HG03139 (cell line): ENCODE results near the gene ESRRB.

Experiments used
- ATAC-seq: cut with Tn5 transposase; IDR thresholded peaks from one replicate; pipeline ENCODE4 v1.9.1; 2021; ENCODE audit not compliant: unreplicated experiment

ESRRB gene

DNA sequence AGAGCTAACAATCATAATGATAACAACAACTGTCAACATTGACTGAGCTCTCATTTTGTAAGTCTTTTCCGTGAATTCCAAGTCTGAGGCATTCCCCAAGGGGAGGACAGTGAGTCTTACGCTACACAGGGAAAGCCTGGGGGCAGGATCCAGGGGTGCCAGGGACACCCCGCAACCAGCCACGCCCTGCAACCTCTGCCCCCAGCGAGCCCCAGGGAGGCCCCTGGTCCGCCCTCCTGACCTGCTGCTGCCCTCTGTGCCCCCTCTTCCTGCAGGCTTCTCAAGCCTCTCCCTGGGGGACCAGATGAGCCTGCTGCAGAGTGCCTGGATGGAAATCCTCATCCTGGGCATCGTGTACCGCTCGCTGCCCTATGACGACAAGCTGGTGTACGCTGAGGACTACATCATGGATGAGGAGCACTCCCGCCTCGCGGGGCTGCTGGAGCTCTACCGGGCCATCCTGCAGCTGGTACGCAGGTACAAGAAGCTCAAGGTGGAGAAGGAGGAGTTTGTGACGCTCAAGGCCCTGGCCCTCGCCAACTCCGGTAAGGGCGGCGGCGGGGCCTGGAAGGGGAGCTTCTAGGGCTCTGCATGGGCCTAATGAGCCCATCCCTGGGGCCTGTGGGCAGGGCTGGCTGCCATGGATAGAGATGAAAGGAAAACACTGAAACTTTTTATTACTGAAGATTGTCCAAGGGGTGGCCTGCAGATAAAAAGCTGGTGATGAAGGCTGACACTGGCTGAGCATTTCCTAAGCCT is 115.4 kb downstream of the ESRRB start:
- no peak for ATAC-seq

DNA sequence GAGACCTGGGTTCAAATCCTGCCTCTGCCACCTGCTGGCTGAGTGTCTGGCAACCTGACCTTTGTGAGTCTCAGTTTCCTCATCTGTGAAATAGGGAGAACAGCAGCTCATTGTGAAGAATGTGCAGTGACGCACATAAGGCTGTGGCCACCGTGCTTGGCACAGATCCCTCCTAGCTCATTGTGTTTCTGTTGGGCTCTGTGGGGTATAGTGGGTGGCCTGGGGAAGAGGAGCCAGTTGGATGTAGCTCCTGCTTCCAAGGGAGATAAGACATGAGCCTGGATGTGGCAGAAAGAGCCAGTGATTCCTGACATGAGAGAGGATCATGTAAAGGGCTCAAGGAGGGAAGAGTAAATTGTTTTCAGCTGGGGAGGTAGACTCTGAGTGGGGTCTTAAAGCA is 120.0 kb downstream of the ESRRB start:
- no peak for ATAC-seq

DNA sequence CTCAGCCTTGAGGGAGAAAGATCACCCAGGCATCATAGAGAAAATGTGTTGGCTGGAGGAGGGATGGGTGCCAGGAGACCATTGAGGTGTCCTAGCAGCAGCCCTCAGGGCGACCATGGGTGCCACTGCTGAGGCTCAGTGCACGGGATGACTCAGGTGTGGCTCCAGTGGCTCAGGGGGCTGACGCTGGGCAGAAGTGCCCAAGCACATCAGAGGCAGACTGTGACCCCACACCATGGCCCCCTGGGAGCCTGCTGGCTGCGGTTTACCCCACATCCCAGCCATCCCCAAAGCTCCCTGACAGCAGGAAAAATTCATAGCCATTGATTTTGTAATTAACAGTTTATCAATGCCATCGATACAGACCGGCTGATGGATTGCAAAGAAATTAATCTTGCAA is 120.7 kb downstream of the ESRRB start:
- ATAC-seq: no peak

GRCh38 chr14:76497550-76498462 is 121.9 kb downstream of the ESRRB start:
- ATAC-seq: no peak

DNA sequence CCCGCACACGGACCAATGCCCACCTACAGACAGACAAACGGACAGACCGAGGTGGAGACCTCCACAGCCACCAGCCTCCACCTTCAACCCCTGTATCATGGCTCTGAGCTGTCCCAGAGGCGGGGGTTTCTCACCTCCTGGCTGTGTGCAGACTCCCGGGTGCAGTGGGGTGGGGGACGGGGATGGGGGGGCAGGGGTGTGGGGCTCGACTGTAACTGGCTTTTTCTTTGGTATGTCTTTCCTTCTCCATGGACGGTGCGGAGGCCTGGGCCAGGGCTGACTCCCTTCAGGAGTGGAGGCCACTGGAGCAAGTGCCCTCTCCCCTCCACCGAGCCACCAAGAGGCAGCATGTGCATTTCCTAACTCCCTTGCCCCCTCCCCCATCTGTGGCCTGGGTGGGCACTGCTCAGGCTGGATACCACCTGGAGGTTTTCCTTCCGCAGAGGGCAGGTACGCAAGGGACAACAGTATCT is 122.6 kb downstream of the ESRRB start:
- ATAC-seq: no peak

GRCh38 chr14:76498976-76499375 is 123.0 kb downstream of the ESRRB start:
- ATAC-seq: no peak

- ATAC-seq: no peak
Observed at GRCh38 chr14:76499399-76499798, 123.5 kb downstream of the ESRRB start.

DNA sequence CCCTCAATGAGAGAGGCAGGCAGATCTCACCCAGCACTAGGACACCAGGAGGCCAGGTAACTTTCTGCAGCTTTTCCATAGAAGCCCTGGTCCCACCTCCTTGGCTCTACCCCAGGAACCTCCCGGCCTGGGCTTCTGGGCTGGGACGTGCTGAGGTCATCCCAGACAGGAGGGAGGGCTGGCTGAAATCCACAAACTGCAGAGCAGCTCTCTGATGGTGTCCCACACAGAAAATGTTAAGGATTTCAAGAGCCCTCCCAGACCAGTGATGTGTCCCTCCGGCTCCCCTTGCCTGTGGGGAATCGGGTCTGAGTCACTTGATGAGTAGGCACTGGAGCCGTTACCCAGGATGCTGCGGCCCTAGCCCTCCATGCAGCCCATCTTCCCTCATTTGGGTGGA is 124.1 kb downstream of the ESRRB start:
- ATAC-seq: no peak

DNA sequence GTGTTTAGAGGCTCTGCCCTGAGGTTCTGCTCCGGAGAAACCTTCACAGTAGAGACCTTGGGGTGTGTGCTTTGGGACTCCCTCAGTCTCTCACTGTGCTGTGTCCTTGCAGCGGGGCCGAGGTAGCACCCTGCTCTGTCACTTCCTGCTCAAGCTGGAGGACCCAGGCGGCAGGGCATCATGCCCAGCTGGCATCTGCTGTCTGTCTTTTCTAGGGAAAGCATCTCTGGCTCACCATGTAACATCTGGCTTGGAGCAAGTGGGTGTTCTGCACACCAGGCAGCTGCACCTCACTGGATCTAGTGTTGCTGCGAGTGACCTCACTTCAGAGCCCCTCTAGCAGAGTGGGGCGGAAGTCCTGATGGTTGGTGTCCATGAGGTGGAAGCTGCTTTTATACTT is 124.5 kb downstream of the ESRRB start:
- ATAC-seq: no peak

DNA sequence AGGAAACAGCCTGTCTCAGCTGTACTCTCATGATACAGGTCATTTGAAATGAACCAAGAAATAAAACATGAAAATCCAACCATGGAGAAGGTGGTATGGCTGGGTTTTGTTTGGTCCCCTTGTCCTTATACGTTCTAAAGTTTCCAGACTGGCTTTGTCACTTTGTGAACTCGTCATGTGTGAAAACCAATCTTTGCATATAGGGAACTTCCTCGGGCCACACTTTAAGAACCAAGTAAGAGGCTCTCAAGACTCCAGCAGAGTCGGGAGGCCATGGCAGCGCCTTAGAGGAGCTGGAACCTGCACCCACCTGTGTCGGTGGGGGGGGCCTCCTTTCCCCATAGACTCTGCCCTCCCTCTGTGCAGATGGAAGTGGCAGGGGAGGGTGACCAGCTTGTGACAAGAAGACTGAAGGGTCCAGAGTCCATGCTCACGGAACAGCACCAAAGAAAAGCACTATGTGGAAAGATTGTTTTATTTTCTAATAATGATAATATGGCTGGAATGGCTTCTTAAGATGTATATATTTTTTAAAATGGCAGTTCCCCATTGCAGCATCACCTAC is 125.3 kb downstream of the ESRRB start:
- no peak for ATAC-seq

DNA sequence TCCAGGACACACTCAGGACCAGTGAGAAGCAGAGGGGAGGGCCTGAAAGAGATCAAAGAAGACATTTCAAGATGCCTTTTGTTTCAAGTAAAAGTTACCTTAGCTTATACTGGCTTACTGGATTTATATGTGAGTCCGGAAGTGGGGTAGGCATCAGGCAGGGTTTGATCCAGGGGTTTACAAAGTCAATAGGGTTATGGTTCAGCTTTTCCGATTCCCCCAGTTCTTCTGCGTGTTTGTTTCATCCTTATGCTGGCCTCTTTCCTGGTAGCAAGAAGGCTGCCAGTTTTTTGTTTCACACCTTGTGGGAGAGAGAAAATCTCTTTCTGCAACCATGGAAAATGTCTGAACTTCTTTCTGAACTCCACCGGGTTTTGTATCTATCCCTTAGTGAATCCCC is 126.3 kb downstream of the ESRRB start:
- no peak for ATAC-seq

DNA sequence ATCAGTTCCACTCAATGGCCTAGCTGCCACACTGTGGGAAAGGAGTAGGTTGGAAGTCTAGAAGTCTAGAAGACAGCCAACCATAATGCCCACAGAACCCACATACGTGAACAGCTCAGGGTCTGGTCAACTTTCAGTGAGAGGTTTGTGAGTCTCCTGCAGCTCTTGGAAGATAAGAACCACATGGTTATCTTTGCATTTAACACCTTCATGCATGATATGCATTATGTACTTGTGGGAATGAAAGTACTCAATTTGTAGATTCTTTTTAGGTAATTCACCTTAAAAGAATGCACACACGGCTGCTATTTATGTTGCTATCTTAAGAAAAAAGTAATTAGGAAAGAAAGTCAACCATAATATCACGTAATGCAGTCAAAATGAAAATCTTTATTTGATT is 126.7 kb downstream of the ESRRB start:
- ATAC-seq: no peak

DNA sequence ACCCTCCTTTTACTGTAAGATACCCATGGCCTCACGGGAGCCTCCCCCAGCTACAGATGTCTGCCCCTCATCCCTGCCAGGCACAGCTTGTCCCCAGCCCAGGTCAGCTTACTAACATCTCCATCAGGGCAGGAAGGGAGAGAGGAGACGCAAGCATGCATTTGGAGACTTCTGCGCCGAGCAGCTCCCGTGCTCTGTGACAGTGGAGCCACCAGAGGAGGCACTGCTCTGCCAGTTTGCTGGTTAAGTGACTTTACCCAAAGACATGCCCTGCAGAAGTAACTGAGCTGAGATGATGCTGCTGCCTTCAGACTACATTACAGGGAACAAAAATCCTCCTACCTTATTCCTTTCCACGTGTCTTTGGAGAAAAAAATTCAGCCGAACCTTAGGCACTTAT is 133.4 kb downstream of the ESRRB start:
- ATAC-seq: no peak

- no peak for ATAC-seq
Observed at GRCh38 chr14:76510181-76510580, 134.2 kb downstream of the ESRRB start.

DNA sequence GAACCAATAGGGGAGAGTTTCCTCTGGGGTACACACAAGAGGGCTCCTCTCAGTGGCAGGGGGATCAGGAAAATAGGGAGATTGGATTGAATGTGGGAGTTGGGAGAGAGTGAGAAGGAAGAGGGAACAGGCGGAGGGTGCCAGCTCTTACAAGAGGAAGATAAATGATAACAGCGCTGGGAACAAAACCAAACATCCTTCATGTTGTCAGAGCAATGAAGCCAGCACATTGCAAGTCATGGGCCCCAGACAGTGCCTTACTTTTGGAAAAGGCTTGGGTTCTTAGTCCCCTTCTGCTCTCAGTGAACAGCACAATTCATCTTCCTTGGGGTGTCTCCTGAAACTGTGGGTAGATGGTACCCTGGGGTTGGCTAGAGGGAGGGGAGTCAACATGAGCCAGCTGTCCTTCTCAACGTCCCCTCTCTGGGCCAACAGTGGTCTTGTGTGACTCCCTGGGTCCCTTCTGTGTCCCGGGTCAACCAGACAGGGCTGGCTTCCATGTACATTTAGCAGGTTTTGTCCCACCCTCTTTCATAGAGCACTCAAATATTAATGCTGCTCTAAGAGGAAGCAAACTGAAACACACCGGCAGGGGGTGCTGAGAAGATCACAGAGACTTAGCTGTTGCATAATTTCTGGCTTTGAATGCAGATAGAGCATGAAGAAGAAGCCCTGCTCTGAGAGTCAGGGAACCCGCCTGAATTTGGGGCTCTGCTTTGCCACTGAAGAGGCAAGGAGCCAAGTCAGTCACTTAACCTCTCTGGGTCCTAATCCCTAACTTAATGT is 138.5 kb downstream of the ESRRB start:
- ATAC-seq: no peak

DNA sequence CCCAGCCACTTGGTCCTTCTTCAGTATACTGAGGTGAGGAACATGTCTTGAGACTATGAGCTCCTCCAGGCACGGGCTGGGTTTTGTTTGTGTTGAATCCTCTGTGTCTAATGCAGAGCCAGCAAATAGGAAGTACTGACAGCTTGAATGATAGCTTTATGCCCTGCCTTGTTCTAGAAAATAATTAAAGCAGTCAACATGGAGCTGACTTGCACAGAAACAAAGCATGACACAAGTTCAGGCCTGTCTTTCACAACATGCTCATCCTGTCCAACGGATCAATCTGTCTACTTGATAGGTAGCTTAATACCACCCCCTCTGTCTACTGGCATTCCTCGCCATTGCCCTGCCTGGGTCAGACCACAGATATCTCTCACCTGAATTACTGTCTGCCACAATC is 140.9 kb downstream of the ESRRB start:
- no peak for ATAC-seq

DNA sequence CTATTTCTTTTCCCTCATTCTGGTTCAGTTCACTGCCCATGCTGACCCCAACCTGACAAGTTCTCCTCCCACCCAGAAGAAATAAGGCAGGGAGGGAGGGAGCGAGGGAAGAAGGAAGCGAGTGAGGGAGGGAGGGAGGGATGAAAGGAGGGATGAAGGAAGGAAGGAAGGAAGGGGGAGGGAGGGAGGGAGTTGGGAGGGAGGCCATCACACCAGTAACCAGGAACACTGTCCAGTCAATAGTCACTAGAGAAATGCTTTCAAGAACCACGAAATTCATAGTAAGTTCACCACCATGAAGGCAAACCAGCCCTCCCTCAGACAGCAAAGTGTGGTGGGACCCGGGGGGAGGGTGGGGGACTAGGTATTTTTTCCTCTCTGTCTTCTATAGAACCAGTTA is 142.4 kb downstream of the ESRRB start:
- no peak for ATAC-seq

DNA sequence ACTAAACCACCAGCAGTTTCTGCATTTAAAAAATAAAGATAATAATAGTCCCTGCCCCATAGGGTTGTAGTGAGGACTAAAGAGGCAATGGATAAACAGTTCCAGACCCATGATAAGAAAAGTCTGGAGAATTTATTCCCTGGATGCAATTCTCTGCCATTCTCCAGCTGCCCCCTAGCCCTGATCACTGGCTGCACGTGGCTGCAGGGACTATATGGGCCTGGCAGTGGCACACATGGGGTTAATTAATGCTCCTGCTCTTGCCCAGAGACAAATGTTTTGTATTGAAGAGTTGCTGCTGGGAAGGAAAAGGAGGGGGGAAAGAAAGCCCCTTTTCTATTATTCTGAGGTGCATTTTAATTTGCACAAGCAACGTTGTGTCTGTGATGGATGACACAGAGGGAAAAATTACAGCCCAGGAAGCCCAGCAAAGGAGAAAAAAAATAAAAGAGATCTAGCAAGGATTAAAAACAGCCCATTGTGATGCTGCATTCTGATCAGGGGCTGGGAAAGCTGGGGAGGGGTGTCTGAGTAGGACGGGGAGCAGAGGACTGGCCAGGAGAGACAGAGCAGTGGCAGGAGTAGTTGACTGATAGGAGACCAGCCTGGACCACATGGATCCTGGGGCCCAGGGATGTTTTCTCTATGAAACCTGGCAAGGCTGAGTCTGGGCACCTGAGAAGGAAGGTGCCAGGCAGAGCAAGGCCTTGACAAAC is 149.3 kb downstream of the ESRRB start:
- no peak for ATAC-seq

DNA sequence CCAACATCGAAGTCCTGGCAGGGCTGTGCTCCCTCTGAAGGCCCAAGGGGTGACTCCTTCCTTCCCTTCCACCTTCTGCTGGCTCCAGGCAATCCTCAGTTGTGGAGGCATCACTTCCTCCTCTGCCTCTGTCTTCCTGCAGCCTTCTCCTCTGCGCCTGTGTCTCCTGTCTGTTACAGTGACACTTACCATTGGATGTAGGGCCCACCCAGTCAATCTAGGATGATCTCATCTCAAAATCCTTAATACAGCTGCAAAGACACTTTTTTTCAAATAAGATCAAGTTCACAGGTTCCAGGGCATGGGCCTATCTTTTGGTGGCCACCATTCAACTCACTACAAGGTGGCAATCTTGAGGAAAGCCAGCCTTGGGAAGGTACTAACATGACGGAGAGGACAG is 155.1 kb downstream of the ESRRB start:
- ATAC-seq: no peak

- no peak for ATAC-seq
Observed at GRCh38 chr14:76531821-76532318, 155.9 kb downstream of the ESRRB start.
